ENCODE measurements around the gene ZNF638.

ZNF638 gene

DNA sequence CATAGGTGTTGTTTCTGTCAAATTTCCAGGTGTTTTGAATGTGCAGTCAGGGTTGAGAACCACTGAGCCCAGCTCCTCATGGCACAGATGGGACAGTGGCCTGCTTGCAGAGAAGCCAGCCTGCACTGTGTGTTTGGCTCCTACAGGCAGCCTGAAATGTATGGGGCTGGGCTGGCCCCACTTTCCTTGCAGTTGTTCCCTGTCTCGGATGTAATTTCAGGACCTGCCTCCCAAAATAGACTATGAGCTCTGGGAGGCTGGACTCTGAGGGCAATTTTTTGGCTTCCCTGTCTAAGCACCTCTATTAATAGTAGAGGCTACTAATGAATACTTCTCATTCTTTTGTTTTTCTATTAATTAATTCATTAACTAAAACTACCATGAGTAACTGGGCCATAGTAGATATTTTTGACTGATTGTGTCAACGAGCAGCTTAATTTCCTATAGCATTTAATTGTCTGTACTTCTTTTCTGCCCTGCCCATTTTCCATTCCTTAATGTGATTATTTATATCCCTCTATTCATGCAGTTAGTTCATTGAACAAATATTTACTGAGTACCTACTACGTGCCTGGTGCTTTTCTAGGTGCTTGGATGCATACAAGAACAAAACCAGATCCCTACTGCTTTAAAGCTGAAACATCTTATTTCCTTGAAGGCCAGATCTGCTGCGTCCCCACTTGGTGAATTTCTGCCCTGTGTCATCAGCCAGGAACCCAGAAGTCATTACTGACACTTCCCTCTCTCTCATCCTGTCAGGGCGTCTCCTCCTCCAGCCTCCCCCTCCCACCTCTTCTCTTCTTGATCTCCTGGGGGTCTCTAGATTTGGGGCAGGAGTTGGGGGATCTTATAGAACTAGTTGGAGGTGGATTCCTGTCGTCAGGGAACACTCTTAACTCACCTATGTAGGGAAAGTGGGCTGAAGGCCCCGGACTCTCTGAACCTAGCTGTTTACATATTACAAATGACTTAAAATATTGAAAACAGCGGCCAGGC lies 138.1 kb downstream of the ZNF638 start:
- no peak for DNase-seq (ENCODE audit: low spot score)

DNA sequence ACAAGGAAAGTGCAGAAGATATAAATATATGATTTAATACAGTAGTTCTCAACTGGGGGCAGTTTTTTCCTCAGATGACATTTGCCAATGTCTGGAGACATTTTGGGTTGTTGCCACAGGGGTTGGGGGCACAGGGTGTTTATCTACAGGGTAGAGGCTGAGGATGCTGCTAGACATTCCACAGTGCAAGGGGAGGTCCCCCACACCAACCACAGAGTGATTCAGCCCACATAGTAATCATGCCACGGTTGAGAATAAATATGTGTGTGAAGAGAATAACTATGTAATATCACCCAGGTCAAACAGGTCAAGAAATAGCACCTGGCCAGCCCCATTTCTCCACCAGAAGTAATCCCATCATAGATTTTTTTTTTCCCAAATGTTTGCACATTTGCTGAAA lies 139.7 kb downstream of the ZNF638 start:
- no peak for DNase-seq (ENCODE audit: low spot score)

- DNase-seq (ENCODE audit: low spot score) = no peak
Observed at GRCh38 chr2:71472019-71472418, 140.4 kb downstream of the ZNF638 start.

GRCh38 chr2:71473346-71474031 lies 141.9 kb downstream of the ZNF638 start:
- no peak for DNase-seq (ENCODE audit: low spot score)

DNA sequence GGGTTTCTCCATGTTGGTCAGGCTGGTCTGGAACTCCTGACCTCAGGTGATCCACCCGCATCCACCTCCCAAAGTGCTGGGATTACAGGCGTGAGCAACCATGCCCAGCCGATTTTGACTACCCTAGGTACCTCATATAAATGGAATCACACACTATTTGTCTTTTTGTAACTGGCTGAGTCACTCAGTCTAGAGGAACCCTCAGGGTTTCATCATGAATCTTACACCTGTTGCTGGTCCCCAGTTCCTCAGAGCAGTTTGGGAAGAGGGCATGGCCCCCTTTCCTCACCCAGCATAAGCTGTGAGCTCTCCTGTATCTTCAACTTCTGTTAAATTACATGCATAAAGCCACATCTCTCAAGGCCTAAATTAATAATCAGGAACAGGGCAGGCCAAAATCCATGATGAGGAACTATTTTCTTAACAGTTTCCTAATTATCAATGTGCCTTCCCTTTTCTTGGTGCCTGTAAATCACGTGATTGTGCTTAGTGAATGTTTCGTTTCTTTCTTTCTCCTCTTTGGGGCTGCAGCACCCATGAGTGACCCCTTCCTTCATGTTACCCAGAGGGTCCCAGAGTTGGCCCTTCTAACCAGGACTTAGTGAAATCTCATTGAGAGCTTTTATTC lies 142.6 kb downstream of the ZNF638 start:
- DNase-seq (ENCODE audit: low spot score) = no peak

DNA sequence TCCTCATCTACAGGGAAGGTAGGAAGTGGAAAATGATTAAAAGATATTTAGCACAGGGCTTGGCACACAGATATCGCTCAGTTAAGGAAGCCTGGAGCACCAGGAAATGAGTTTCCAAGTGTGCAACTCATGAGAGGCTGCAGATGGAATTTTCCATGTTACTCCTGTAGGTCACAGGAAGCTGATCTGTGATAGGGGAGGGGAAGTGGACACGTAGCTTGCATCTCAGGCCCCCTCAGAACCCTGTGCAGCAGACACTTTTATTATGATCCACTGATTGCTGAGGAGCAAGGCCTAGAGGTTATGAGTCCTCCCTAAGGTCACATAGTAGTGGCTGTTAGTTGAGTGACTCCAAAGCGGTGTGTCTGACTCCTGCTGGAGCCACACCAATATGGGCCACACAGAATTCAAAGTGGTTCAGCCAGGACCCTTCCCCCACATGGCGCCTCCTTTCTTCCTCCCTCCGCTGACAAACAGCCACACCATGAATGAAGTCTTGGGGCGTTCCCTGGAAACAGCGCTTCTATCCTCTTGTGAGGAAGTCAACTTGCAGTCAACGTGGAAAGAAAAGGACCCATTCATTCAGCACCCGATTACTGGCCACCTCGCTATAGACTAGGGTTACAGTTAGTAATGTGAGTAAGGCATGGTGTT lies 143.3 kb downstream of the ZNF638 start:
- DNase-seq (ENCODE audit: low spot score) = no peak

DNA sequence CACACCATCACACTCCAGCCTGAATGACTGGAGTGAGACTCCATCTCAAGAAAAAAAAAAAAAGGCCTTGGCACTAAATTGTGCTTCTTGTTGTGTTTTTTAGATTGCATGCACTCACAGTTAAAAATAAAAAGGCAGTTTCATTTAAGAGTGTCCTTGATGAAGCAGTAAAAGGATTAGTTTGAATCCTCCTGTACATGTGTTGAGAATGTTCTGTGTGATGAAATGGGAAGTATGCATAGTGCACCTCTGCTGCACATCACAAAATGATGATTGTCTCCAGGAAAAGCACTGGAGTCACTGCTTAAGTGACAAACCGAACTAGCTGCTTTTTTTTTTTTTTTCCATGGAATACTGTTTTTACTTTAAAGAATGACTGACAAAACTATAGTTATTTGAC lies 144.9 kb downstream of the ZNF638 start:
- no peak for DNase-seq (ENCODE audit: low spot score)

GRCh38 chr2:71477231-71477691 lies 145.7 kb downstream of the ZNF638 start:
- DNase-seq (ENCODE audit: low spot score) = no peak

- DNase-seq (ENCODE audit: low spot score) = peak; percentile 36
Observed at GRCh38 chr2:71478806-71479205, 147.2 kb downstream of the ZNF638 start.

DNA sequence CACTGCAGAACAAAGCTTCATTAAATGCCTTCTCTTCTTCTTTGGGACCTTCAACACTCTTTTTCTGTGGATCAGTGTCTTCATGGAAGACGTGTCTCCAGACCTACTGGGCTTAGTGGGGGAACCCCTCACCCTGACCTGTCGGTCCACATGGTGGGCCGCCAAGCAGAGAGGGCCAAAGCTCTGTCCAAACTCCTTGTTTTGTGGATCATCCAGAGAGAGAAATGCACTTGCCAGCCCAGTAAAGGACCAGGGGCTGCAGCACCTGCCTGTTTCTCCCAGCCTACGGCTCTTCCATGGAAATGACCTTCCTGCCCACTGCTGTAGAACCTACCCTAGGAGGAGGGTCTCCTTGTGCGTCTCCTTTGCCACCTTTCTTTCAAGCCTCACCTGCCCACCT lies 147.7 kb downstream of the ZNF638 start:
- no peak for DNase-seq (ENCODE audit: low spot score)

DNA sequence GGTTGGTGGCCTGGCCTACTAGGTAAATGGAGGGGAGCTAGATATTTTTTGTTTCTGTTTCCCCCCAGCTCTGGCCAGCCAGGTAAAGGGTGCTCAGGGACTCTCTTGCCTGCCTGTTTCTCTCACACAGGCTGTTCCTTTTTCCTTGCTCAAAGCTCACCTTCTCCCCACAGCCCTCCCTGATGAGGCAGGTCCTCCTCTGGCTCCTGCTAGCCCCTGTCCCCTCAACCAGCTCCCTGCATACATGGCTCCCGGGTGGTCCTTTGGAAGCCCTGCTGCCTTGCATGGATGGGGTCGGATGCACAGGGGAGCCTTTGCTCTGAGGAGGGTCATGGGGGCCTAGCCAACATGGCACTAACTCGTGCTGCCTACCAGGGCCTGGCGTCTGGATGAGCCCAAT lies 149.5 kb downstream of the ZNF638 start:
- DNase-seq (ENCODE audit: low spot score) = no peak

- no peak for DNase-seq (ENCODE audit: low spot score)
Observed at GRCh38 chr2:71482055-71482454, 150.5 kb downstream of the ZNF638 start.

DNA sequence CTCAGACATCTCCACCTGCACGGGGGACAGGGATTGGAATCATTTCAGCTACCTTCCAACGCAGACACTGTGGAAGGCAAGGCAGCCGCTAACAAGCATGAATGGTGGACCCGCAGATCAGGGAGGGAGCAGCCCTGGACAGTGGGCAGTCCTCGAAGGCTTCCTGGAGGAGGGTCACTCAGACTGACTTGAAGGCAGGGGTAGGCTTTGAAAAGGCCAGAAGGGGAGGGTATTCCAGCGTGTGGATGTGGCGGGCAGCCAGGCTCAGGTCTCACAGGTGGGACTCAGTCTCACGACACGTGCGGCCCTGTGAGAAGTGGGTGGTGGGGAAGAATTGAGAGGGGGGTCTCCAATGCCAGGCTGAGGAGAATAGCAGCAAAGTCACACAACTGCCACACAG lies 151.7 kb downstream of the ZNF638 start:
- no peak for DNase-seq (ENCODE audit: low spot score)

DNA sequence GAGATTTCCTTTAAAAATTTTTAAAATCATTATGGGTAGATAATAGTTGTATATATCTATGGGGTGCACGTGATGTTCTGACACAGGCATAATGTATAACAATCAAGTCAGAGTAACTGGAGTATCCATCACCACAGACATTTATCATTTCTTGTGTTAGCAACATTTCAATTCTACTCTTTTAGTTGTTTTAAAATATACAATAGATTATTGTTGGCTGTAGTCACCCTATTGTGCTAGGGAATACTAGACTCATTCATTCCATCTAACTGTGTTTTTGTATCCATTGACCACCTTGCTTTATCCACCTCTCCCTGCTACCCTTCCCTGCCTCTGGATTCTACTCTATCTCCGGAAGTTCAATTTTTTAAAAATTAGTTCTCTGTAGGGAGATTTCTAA lies 152.8 kb downstream of the ZNF638 start:
- DNase-seq (ENCODE audit: low spot score) = no peak
